Right ventricle myocardium inferior (tissue), 1 donor: Measurements from ENCODE around the gene SMAD6. TPM values are rescaled to one million over a fixed set of nuclear protein-coding genes. Genes with fewer than 3 reads are reported as not detected.
A peak's percentile ranks its signal among the peaks of the same experiment; 100 is the strongest.

Experiments
- ATAC-seq: fragments of 200-7000 bp; cut with Tn5 transposase; one replicate; pipeline ENCODE4 v1.9.1; 2020; ENCODE audit warnings: mild to moderate bottlenecking, moderate library complexity
- DNase-seq: peaks from one replicate; pipeline ENCODE4 v3.0.0; 2021; ENCODE audit errors: missing footprints
- intact Hi-C: fragments of 100-400 bp; cut with DNase I; formaldehyde crosslinking; loops from one replicate; pipeline ENCODE4 v1.11.0; 2022
- total RNA-seq: library from RNA; stranded (reverse); fragmentation: NEBNext Ultra II Directional; extraction: Animal tissue kit (Norgen Biotek cat#: 25700); gene quantifications from one replicate; pipeline ENCODE4 v1.2.1, GENCODE V29; 2021
- donor health status: DM: no; HTN: yes; CAD: no; lungs with severe emphysema.

SMAD6 gene
- total RNA-seq, 1 donor from 2014 or later = 16.2 TPM

GRCh38 chr15:66729331-66729951 is 27.4 kb downstream of the SMAD6 start:
- no peak for DNase-seq
- no peak for ATAC-seq

GRCh38 chr15:66730168-66731021 is 28.4 kb downstream of the SMAD6 start:
- ATAC-seq (no peak), DNase-seq (no peak)
- intact Hi-C loops = no loop called here

More at GRCh38 chr15:66729331-66729951, 27.4 kb downstream of the SMAD6 start:
- intact Hi-C loops = no loop called here

- DNase-seq = no peak
- ATAC-seq = peak; percentile 24
- intact Hi-C loops = no loop called here
Measured at GRCh38 chr15:66733976-66734375, 31.9 kb downstream of the SMAD6 start.

GRCh38 chr15:66734961-66735908 is 33.2 kb downstream of the SMAD6 start:
- no peak for ATAC-seq
- no peak for DNase-seq
- intact Hi-C loops = no loop called here

- DNase-seq = no peak
- no peak for ATAC-seq
Measured at GRCh38 chr15:66735909-66736305, 33.9 kb downstream of the SMAD6 start.

GRCh38 chr15:66737243-66738010 is 35.4 kb downstream of the SMAD6 start:
- ATAC-seq (no peak), DNase-seq (no peak)
- intact Hi-C loops = no loop called here

More at GRCh38 chr15:66735909-66736305, 33.9 kb downstream of the SMAD6 start:
- intact Hi-C loops = no loop called here

- no peak for DNase-seq
- intact Hi-C loops = no loop called here
- no peak for ATAC-seq
Measured at GRCh38 chr15:66738116-66738515, 36.1 kb downstream of the SMAD6 start.

- no peak for DNase-seq
- no peak for ATAC-seq
- intact Hi-C loops = no loop called here
Measured at GRCh38 chr15:66738595-66738994, 36.6 kb downstream of the SMAD6 start.

- no peak for DNase-seq
Measured at GRCh38 chr15:66739287-66739686, 37.3 kb downstream of the SMAD6 start.

GRCh38 chr15:66740802-66741201 is 38.8 kb downstream of the SMAD6 start:
- no peak for DNase-seq
- ATAC-seq = peak; percentile 62
- intact Hi-C loops = no loop called here

More at GRCh38 chr15:66739287-66739686, 37.3 kb downstream of the SMAD6 start:
- intact Hi-C loops = no loop called here
- no peak for ATAC-seq

GRCh38 chr15:66741646-66742045 is 39.6 kb downstream of the SMAD6 start:
- ATAC-seq = no peak
- intact Hi-C loops = no loop called here
- no peak for DNase-seq

GRCh38 chr15:66742286-66742685 is 40.2 kb downstream of the SMAD6 start:
- DNase-seq (no peak), ATAC-seq (no peak)
- intact Hi-C loops = no loop called here

- intact Hi-C loops = no loop called here
- DNase-seq = no peak
- ATAC-seq = no peak
Measured at GRCh38 chr15:66743204-66743603, 41.2 kb downstream of the SMAD6 start.

- intact Hi-C loops = no loop called here
- no peak for ATAC-seq
- DNase-seq = no peak
Measured at GRCh38 chr15:66743703-66744536, 41.9 kb downstream of the SMAD6 start.

- intact Hi-C loops = no loop called here
- no peak for ATAC-seq
Measured at GRCh38 chr15:66744610-66745279, 42.7 kb downstream of the SMAD6 start.

GRCh38 chr15:66745530-66746230 is 43.6 kb downstream of the SMAD6 start:
- ATAC-seq = no peak

More at GRCh38 chr15:66744610-66745279, 42.7 kb downstream of the SMAD6 start:
- DNase-seq = no peak

More at GRCh38 chr15:66745530-66746230, 43.6 kb downstream of the SMAD6 start:
- no peak for DNase-seq
- intact Hi-C loops = no loop called here
